ENCODE data around the gene ELL. TPM values are rescaled to one million over a fixed set of nuclear protein-coding genes. Genes with fewer than 3 reads are reported as not detected.

ELL gene
- total and polyA plus RNA-seq, 9 of the 15 experiments (the other 6 are each of a cell fraction or from before 2014, with no cell fraction given): 0.24 to 22.5 (median 4.1) TPM

GRCh38 chr19:18417250-18418028 is 104.4 kb downstream of the ELL start (continued):
- no peak for TF ChIP-seq HES1 (IDR thresholded peaks at IDR 0.05; ENCODE audit: low read depth)
- no peak for TF ChIP-seq CREB3 (tag; conservative IDR thresholded peaks at IDR 0.05; ENCODE audit: low read depth)
- TF ChIP-seq E2F1 (CRISPR knock-in tag; IDR thresholded peaks at IDR 0.05): 0 out of 2 replicates have a peak, but pooled peaks have one; percentile 62
- TF ChIP-seq ATF2 (CRISPR knock-in tag; IDR thresholded peaks at IDR 0.05): no peak
- no peak; a peak in 2 of 4 replicates for TF ChIP-seq MNT (conservative IDR thresholded peaks at IDR 0.05)
- TF ChIP-seq ZNF507 (tag; conservative IDR thresholded peaks at IDR 0.05): no peak
- no peak for TF ChIP-seq SMARCA4 (IDR thresholded peaks at IDR 0.05)
- no peak for TF ChIP-seq RAD21 (CRISPR knock-in tag; conservative IDR thresholded peaks at IDR 0.05 in 1 of 2, IDR thresholded peaks at IDR 0.05 in 1 of 2)
- no peak for TF ChIP-seq SIRT6 (IDR thresholded peaks at IDR 0.05; ENCODE audit: low read depth, low read length)
- peak in 1 of 2 experiments; percentile 92; a peak in 2 of 4 replicates for TF ChIP-seq KDM4B (IDR thresholded peaks at IDR 0.05; ENCODE audit: borderline replicate concordance in 2 of 2, low read depth in 1 of 2)
- TF ChIP-seq CXXC5 (CRISPR knock-in tag; IDR thresholded peaks at IDR 0.05): peak; percentile 78
- no peak for TF ChIP-seq MXI1 (IDR thresholded peaks at IDR 0.05; ENCODE audit: low read depth, low read length)
- TF ChIP-seq ELF1 (tag; IDR thresholded peaks at IDR 0.05): peak; percentile 76; the same call in 1 of the 2 replicates
- TF ChIP-seq GTF2B (IDR thresholded peaks at IDR 0.05; ENCODE audit: extremely low read depth, insufficient read length): no peak
- no peak for TF ChIP-seq RBM39 (optimal IDR thresholded peaks at IDR 0.05; ENCODE audit: low read depth, low read length)
- no peak for TF ChIP-seq ASH1L (IDR thresholded peaks at IDR 0.05; ENCODE audit: borderline replicate concordance, low read depth, partially characterized antibody)
- no peak for TF ChIP-seq RBM22 (IDR thresholded peaks at IDR 0.05; ENCODE audit: low read depth, low read length, poor library complexity, severe bottlenecking)
- no peak for TF ChIP-seq BMI1 (IDR thresholded peaks at IDR 0.05; ENCODE audit: low read length)
- peak; percentile 46 for TF ChIP-seq RBM25 (IDR thresholded peaks at IDR 0.05; ENCODE audit: low read depth, low read length, severe bottlenecking)
- peak in 1 of 2 experiments; percentile 38; a peak in 1 of 4 replicates for TF ChIP-seq HDAC1 (IDR thresholded peaks at IDR 0.05)
